HG03139 (cell line): ENCODE measurements around the gene NPTXR.
"Not testable (repeated sequence)": the region's sequence is repeated elsewhere in the genome, so short reads cannot be mapped to it uniquely, and the experiment has no call there.

Experiments used
- ATAC-seq: cut with Tn5 transposase; IDR thresholded peaks from one replicate; pipeline ENCODE4 v1.9.1; 2021; ENCODE audit not compliant: unreplicated experiment

The NPTXR gene

GRCh38 chr22:38832005-38832978 lies 11.5 kb downstream of the NPTXR start:
- ATAC-seq, result no peak

GRCh38 chr22:38831166-38831945 lies 12.5 kb downstream of the NPTXR start:
- no peak for ATAC-seq

GRCh38 chr22:38830845-38831108 lies 13.1 kb downstream of the NPTXR start:
- ATAC-seq, result no peak

GRCh38 chr22:38830026-38830844 lies 13.6 kb downstream of the NPTXR start:
- no peak for ATAC-seq

GRCh38 chr22:38829485-38829884 lies 14.3 kb downstream of the NPTXR start:
- ATAC-seq, result no peak

GRCh38 chr22:38828616-38829205 lies 15.1 kb downstream of the NPTXR start:
- ATAC-seq, result no peak

- ATAC-seq, result no peak
Observed at GRCh38 chr22:38828191-38828590, 15.6 kb downstream of the NPTXR start.

- ATAC-seq, result no peak
Observed at GRCh38 chr22:38827510-38827909, 16.3 kb downstream of the NPTXR start.

- no peak for ATAC-seq
Observed at GRCh38 chr22:38826801-38827200, 17.0 kb downstream of the NPTXR start.

GRCh38 chr22:38826386-38826785 lies 17.4 kb downstream of the NPTXR start:
- no peak for ATAC-seq

- ATAC-seq, result no peak
Observed at GRCh38 chr22:38824585-38824984, 19.2 kb downstream of the NPTXR start.

- ATAC-seq, result no peak
Observed at GRCh38 chr22:38823637-38824036, 20.2 kb downstream of the NPTXR start.

- ATAC-seq, result no peak
Observed at GRCh38 chr22:38823076-38823475, 20.8 kb downstream of the NPTXR start.

GRCh38 chr22:38820020-38820419 lies 23.8 kb downstream of the NPTXR start:
- no peak for ATAC-seq

GRCh38 chr22:38819387-38819940 lies 24.4 kb downstream of the NPTXR start:
- ATAC-seq, result no peak

GRCh38 chr22:38817196-38817595 lies 26.6 kb downstream of the NPTXR start:
- no peak for ATAC-seq

- ATAC-seq, result no peak
Observed at GRCh38 chr22:38815842-38816241, 28.0 kb downstream of the NPTXR start.

GRCh38 chr22:38811241-38811640 lies 32.6 kb downstream of the NPTXR start:
- ATAC-seq, result no peak

GRCh38 chr22:38805041-38805593 lies 38.7 kb downstream of the NPTXR start:
- not testable (repeated sequence) for ATAC-seq

GRCh38 chr22:38802671-38803121 lies 41.1 kb downstream of the NPTXR start:
- no peak for ATAC-seq
